Ramos (cell line): Measurements from ENCODE around the gene GPRASP1.
"Not testable (repeated sequence)": the region's sequence is repeated elsewhere in the genome, so short reads cannot be mapped to it uniquely, and the experiment has no call there.

Experiments
- in situ Hi-C: fragments of 300-500 bp; cut with MboI; formaldehyde crosslinking; loops from one replicate; pipeline ENCODE4 v1.14.3; 2022; ENCODE audit warnings: low sequenced_read_pairs; ENCODE audit not compliant: unreplicated experiment

The GPRASP1 gene

GRCh38 chrX:102651242-102652011 is at the start of gene GPRASP1:
TSS of gene GPRASP1 (plus strand) at chrX:102651483. CDS start at chrX:102653914, 2,431 bp downstream.
- in situ Hi-C loops, result no loop called here

DNA sequence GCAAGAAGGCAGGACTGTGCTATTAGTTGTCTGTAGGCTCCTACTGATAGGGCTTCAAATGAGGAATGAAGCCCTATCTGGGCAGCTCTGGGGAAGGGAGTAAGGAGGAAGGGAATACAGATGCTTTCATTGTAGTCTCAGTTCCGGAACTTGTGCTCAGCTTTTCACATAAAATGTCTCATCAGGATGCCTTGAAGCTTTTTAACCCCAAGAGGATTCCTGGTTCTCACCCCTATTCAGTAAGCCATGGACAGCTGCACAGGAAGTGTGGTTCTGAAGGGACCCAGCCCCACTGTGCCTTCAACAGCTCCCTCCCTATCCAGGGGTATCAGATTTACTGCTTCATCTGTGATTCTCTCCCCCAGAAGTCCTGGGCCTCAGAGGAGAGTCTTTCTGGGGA is 47.0 kb upstream of the GPRASP1 start:
- in situ Hi-C loops, result no loop called here

DNA sequence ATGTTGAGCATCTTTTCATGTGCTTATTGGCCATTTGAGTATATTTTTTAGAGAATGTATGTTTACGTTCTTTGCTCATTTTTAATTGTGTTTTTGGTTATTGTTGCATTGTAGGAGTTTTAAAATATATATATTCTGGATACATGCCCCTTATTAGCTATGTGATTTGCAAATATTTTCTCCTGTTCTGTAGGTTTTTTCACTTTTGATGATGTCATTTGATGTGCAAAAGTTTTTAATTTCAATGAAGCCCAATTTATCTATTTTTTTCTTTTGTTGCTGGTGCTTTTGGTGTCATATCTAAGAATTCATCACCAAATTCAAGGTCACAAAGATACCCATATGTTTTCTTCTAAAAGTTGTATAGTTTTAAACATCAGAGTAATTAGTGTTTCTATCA is 45.2 kb upstream of the GPRASP1 start:
- in situ Hi-C loops, result no loop called here

DNA sequence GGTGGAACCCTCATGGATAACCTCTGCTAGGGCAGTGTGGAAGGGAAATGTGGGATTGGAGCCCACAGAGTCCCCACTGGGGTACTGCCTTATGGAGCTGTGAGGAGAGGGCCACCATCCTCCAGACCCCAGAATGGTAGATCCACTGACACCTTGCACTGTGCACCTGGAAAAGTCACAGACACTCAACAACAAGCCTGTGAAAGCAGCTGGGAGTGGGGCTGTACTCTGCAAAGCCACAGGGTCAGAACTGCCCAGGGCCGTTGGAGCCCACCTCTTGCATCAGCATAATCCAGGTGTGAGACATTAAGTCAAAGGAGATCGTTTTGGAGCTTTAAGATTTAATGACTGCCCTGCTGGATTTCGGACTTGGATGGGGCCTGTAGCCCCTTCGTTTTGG is 40.4 kb upstream of the GPRASP1 start:
- in situ Hi-C loops, result no loop called here

DNA sequence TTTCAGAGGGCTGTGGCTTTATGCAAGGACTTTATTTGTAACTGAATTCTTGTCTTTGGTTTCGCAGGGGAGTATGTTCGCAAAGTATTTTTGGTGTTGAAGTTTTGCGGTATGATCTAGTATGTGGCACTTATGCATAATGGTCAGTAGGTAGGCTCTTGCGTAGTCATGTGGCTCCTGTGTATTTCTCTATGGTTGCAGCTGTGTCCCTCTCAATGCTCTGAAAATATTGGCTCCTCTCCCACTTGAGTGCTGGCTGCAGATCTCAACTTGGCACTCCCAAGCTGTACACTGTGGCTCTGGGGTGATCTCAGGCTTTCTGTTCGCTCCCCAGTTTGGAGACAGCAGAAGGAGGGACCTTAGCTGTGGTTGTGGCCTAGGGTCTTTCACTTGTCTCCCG is 27.2 kb upstream of the GPRASP1 start:
- in situ Hi-C loops, result no loop called here

GRCh38 chrX:102627640-102628039 is 23.6 kb upstream of the GPRASP1 start:
- in situ Hi-C loops, result no loop called here

- in situ Hi-C loops, result no loop called here
Observed at GRCh38 chrX:102637561-102637960, 13.7 kb upstream of the GPRASP1 start.

DNA sequence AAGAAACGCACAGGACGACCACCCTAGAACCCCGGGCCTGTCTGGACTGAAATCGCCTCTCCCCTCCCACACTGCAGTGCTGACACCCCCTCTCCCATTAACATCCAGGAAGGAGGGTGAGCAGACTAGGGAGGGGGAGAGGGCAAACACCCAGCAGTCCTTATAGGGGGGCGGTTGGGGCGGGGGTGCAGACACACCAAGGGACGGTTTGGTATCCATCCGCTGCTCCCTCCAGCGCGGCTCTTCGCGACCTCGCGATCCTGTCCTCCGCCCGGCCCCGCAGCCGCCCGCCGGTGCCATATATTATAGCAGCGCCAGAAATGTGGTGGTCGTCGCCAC is 411 bp upstream of the GPRASP1 start:
- in situ Hi-C loops, result no loop called here

DNA sequence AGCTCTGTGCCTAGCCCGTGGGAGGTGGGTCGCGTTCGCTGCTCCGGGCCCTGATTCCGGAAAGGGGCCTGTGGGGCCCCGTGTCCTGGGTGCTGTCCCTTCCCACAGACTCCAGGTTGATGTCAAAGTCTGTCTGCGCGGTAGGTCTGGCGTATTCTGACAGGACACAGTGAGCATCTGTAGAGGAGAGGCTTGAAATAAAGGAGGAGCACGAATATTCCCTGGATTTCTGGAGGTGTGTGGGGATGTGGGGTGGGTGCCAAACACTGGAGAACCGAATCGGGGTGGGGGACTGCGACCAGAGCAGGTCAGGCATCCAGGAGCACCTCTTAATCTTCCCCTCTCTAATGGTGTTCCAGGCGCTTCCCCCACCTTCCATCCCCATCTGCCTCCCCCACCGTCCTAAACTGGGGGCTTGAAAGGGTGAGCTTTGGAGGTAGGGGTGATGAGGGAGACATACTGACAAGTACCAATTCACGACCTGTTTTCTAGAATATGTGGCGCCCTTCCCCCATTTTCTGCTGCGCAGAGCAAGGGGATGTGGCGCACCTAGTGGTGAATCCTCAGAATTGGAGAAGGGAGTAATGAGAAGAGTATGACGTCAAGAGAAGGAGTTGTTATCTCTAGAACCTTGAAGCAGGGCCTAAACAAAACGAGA is 877 bp downstream of the GPRASP1 start:
- in situ Hi-C loops, result no loop called here

DNA sequence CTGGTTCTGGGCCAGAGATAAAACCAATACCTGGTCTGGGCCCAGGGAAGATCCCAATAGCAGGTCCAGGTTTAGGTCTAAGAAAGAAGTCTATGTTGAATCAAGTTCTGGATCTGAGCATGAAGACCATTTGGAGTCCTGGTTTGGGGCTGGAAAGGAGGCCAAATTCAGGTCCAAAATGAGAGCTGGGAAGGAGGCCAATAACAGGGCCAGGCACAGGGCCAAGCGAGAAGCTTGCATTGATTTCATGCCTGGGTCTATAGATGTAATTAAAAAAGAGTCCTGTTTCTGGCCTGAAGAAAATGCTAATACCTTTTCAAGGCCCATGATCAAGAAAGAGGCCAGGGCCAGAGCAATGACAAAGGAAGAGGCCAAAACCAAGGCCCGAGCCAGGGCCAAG is 3.4 kb downstream of the GPRASP1 start:
- in situ Hi-C loops, result no loop called here

DNA sequence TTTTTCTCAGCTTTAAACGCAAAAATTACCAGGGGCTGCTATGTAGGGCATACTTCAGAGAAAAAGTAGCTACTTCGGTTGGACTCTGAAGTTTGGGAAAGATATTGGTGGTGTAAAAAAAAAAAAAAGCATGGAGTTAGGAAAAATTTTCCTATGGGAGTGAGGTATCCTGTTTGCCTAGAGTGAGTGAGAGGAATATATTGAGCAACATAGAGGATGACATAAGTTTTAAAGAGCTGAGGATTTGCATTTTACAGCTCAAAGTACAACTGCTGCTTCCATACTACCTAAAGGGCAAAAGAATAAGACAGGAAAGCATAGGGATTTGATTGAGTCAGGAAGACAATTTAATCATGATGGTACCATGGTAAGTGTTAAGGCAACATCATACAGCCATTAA is 7.3 kb downstream of the GPRASP1 start:
- in situ Hi-C loops, result no loop called here

DNA sequence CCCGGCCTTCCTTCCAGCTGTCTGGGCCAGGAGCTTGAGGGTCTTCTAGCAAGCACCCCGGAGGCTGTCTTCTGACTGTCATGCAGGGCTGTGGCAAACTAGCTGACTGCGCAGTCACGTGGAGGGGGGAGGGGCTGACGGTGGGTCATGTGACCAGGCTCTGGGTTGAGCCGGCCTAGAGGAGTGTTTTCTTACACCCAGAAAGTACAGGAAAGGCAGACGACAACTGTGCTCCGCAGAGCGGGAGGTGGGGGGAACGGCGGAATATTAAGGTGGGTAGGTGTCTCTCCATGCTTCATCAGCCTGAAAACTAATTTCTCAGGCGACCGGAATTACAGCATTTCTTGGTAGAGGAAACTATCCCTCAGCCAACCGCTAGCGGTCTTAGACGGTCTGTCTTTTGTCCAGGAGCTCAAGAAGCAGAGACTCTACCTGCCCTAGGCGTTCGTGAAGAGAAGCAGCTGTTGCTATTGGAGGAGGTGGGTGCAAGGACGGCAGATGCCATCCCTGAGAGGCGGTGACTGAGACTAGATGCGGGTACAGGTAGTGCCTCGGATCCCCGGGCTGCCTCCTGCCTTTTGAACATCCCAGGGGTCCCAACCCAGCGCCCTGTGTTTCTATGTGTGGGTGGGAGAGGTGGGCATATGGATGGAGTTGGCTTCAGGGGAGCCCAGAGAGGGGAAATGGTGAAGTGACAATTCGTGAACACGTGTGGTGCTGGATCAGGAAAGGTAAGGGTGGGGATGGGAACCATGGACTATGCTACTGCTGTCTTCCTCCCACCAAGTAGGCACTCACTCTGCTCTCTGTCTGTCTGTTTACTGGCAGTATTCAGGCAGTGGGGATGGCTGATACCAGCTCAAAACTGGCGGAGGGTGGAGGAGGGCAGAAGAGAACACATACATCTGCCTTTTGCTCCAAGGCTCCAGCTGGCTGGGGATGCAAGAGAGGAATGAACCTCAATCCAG is 8.8 kb downstream of the GPRASP1 start:
- in situ Hi-C loops, result no loop called here

- in situ Hi-C loops, result not testable (repeated sequence)
Observed at GRCh38 chrX:102663820-102664219, 12.5 kb downstream of the GPRASP1 start.

- in situ Hi-C loops, result not testable (repeated sequence)
Observed at GRCh38 chrX:102667034-102667433, 15.8 kb downstream of the GPRASP1 start.

DNA sequence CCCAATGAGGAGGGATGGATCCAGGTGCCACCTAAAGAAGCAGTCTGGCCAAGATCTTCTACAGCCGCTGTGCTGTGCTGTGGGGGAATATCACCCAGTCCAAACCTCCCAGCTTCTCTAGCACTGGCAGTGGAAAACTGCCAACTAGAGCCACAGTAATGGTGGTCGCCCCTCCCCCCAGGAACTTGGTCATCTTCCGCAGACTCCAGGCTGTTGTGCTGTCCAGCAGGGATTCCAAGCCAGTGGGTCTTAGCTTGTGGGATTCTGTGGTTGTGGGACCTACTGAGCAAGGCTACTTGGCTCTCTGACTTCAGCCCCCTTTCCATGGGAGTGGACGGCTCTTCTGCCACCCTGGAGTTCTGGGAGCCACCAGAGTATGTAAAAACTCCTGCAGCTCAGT is 18.2 kb downstream of the GPRASP1 start:
- in situ Hi-C loops, result no loop called here

DNA sequence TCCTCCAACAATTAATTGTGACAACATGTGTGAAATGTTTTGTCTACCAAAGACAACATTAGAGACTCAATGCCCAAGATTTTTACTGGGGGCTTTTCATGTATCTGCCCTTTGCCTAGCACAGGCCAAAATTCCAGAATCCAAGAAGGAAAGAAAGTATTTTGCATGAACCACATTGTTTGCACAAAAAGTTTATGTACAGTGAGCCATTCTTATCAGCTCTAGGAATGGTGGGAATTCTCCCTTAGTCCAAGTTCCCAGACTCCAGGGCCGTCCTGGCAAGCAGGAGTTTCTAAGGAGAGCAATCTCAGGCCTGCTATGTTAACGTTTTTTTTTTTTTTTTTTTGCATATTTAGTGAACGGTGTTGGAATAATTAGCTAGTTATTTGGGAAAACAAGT is 21.6 kb downstream of the GPRASP1 start:
- in situ Hi-C loops, result no loop called here

DNA sequence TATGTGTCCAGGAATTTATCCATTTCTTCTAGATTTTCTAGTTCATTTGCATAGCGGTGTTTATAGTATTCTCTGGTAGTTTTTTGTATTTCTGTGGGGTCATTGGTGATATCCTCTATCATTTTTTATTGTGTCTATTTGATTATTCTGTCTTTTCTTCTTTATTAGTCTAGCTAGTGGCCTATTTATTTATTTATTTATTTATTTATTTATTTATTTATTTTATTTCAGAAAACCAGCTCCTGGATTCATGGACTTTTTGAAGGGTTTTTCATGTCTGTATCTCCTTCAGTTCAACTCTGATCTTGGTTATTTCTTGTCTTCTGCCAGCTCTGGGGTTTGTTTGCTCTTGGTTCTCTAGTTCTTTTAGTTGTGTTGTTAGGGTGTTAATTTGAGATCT is 26.2 kb downstream of the GPRASP1 start:
- in situ Hi-C loops, result not testable (repeated sequence)

DNA sequence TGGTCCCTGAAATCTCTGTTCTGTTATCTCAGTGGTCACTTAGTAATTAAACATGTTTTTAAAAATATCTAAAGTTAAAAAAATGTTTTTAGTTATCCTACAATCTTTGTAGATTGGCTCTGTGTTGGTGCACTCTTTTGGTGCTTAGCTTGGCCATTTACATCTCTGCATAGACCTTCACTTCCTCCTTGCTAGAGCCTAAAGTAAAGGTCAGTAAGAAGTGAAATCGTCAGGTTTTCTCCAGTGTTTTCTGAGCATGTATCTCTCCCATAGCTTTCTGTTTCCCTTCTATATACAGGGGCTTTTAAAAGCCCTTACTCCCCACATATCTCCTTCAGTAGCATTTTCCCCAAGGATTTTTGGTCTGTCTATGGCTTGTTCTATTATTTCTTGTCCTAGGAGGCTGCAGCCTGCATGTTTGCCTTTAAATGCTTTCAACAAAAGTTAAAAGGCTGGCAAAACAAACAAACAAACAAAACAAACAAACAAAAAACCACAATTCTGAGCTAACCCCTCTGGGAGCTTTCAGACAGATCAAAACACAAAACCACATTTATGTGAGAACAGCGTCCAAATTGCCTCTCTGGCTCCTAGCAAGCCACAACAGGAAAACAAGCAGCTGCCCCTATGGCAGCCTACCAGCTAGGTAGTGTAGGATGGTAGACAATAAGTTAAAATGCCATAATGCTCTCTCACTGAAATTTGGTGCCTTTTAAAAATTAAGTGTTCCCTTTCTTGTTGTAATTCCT is 33.7 kb downstream of the GPRASP1 start:
- in situ Hi-C loops, result no loop called here

DNA sequence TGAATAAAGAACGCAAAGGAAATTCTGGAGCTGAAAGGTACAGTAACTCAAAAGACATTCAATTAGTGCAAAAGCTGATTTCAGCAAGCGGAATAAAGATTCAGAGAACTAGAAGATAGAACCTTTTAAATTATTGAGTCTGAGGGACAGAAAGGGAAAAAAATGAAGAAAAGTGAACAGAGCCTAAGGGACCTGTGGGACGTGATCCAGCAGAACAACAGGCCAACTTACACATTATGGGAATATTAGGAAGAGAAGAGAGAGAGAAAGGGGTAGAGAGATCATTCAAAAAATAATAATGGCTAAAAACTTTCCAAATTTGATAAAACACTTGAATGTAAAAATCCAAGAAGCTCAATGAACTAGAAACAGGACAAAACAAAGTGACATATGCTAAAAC is 43.5 kb downstream of the GPRASP1 start:
- in situ Hi-C loops, result no loop called here

DNA sequence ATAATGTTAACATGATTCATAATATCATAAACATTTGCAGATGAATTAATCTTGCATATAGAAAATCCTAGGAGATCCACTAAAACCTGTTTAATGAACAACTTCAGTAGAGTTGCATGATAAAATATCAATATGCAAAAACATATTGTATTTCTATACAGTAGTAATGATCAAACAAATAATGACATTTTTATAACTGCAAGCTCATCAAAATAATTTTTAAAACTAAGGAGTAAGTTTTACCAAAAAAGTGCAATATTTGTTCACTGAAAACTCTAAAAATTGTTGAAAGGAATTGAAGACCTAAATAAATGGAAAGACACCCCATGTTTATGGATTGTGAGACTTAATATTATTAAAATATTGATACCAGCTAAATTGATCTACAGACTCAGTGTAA is 45.0 kb downstream of the GPRASP1 start:
- in situ Hi-C loops, result no loop called here
